Mesothelial cell of epicardium (in vitro differentiated cells): ENCODE results near the gene ATPAF1. TPM values are rescaled to one million over a fixed set of nuclear protein-coding genes. Genes with fewer than 3 reads are reported as not detected.
A peak's percentile ranks its signal among the peaks of the same experiment; 100 is the strongest.

Source experiments
- DNase-seq, 2 experiments: peaks; one replicate each; pipeline ENCODE4 v3.0.0; 2021; ENCODE audit warnings: low spot score in 2 of 2; ENCODE audit not compliant: unreplicated experiment in 2 of 2
- H3K27ac Mint-ChIP-seq: 2 replicates; pipeline ENCODE4 v1.8.0; 2021; ENCODE audit warnings: mixed read lengths
- H3K27me3 Mint-ChIP-seq: 2 replicates; pipeline ENCODE4 v1.8.0; 2021; ENCODE audit warnings: low read depth, mixed read lengths
- H3K36me3 Mint-ChIP-seq: 2 replicates; pipeline ENCODE4 v1.8.0; 2021; ENCODE audit warnings: mixed read lengths
- H3K4me1 Mint-ChIP-seq: 2 replicates; pipeline ENCODE4 v1.8.0; 2021; ENCODE audit warnings: mixed read lengths
- H3K4me3 Mint-ChIP-seq: 2 replicates; pipeline ENCODE4 v1.8.0; 2021; ENCODE audit warnings: mild to moderate bottlenecking, moderate library complexity, mixed read lengths
- H3K9me3 Mint-ChIP-seq: 2 replicates; pipeline ENCODE4 v1.8.0; 2021; ENCODE audit warnings: mixed read lengths
- CTCF ChIP-seq: fragments of 200-600 bp; sonication (generic); IDR thresholded peaks from one replicate; pipeline ENCODE4 v1.5.0; 2021; ENCODE audit warnings: antibody characterized with exemption; ENCODE audit not compliant: unreplicated experiment
- total RNA-seq: library from RNA; stranded (reverse); gene quantifications from 3 replicates; pipeline ENCODE4 v1.2.1, GENCODE V29; 2021

The ATPAF1 gene
- total RNA-seq, 1 donor from 2014 or later: 38.4 TPM

DNA sequence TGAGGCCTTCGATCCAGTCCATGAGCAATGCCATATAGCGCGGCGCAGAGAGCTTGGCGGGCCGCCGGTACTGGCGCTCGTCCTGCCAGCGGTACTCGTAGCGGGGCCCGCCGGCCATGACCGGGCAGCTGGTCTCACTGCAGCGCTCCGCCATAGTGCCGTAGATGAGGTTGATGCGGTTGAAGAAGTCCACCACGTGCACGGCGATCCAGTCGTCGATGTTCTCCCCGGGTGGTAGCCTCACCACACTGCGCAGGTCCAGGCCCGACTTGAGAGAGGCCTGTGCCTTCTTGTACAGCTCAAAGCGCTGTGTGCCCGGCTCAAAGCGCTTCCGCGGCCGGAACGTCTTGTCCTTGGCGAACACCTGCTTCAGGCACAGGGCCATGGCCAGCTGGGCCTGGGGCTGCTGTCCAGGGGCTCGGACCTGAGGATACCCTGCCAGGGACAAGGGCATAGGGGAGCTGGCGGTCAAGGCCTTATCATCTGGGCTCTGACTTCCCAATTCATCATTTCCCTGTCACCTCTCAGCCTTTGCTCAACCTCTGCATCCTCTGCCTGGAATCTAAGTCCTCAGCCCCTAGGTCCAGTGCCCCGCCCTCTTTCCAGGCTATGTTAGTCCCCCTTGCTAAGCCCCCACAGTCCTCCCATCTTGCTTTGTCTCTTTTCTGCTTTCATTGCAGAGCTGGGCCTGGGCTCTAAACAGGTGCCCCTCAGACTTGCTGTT is 55.1 kb downstream of the ATPAF1 start:
- TF ChIP-seq CTCF: no peak
- no peak for DNase-seq
- no peak overlapping the region for H3K27ac Mint-ChIP-seq
- H3K9me3 Mint-ChIP-seq: no peaks in the 10 kb centered on the region
- H3K4me1 Mint-ChIP-seq: peaks cover 26% of the 10 kb centered on the region
- H3K36me3 Mint-ChIP-seq: peaks cover 20% of the 10 kb centered on the region
- H3K27me3 Mint-ChIP-seq: peaks cover 2% of the 10 kb centered on the region
- H3K4me3 Mint-ChIP-seq: no peak overlapping the region

GRCh38 chr1:46611691-46612221 is 56.4 kb downstream of the ATPAF1 start:
- H3K27ac Mint-ChIP-seq: no peak overlapping the region
- no peaks in the 10 kb centered on the region for H3K9me3 Mint-ChIP-seq
- no peak for DNase-seq
- peaks cover 20% of the 10 kb centered on the region for H3K36me3 Mint-ChIP-seq
- H3K27me3 Mint-ChIP-seq: no peaks in the 10 kb centered on the region
- H3K4me3 Mint-ChIP-seq: no peak overlapping the region
- TF ChIP-seq CTCF: no peak
- peaks cover 18% of the 10 kb centered on the region for H3K4me1 Mint-ChIP-seq

- no peak for DNase-seq
- Mint-ChIP-seq H3K27me3 (no peaks in the 10 kb centered on the region), H3K9me3 (no peaks in the 10 kb centered on the region), H3K36me3 (peaks cover 20% of the 10 kb centered on the region), H3K27ac (no peak overlapping the region), H3K4me1 (peaks cover 21% of the 10 kb centered on the region), H3K4me3 (no peak overlapping the region)
- TF ChIP-seq CTCF: no peak
These were observed 60.6 kb downstream of the ATPAF1 start for GRCh38 chr1:46607345-46608130.

GRCh38 chr1:46606255-46606965 is 61.8 kb downstream of the ATPAF1 start:
- Mint-ChIP-seq H3K36me3 (peaks cover 20% of the 10 kb centered on the region), H3K27ac (no peak overlapping the region), H3K4me1 (peaks cover 19% of the 10 kb centered on the region), H3K27me3 (no peaks in the 10 kb centered on the region), H3K9me3 (no peaks in the 10 kb centered on the region), H3K4me3 (no peak overlapping the region)
- TF ChIP-seq CTCF: no peak
- DNase-seq: no peak

DNA sequence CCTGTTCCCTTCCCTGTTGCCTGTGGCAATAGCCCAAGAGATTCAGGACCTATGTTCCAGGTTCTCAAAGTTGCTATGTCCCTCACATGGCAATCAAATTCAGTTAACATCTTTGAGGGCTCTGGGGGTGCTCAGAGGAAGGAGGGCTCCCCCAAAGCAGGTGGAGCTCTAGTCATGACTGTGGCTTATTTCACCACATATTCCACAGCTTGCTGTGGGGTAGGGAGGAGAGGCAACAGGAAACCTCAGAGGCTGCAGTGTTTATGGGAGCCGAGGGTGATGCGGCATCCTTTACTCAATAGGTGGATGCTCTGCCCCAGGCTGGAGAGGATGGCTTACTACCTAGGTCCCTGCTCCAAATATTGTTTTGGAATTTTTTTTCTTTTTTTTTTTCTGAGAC is 62.9 kb downstream of the ATPAF1 start:
- H3K4me3 Mint-ChIP-seq: peak overlapping the region; percentile 91
- DNase-seq: no peak
- peak overlapping the region; percentile 30 for H3K27ac Mint-ChIP-seq

More for the DNA sequence above, 62.9 kb downstream of the ATPAF1 start:
- TF ChIP-seq CTCF: no peak
- peaks cover 22% of the 10 kb centered on the region for H3K4me1 Mint-ChIP-seq
- H3K36me3 Mint-ChIP-seq: peaks cover 20% of the 10 kb centered on the region
- no peaks in the 10 kb centered on the region for H3K27me3 Mint-ChIP-seq
- H3K9me3 Mint-ChIP-seq: no peaks in the 10 kb centered on the region
